NCI-H2029 treated with DMSO at 0.1 percent for 48 hours (cell line): ENCODE measurements around the gene SWSAP1.

Experiments used
- DNase-seq: peaks from one replicate; lab custom pipeline; 2025; lab: John Stamatoyannopoulos, UW

The SWSAP1 gene

DNA sequence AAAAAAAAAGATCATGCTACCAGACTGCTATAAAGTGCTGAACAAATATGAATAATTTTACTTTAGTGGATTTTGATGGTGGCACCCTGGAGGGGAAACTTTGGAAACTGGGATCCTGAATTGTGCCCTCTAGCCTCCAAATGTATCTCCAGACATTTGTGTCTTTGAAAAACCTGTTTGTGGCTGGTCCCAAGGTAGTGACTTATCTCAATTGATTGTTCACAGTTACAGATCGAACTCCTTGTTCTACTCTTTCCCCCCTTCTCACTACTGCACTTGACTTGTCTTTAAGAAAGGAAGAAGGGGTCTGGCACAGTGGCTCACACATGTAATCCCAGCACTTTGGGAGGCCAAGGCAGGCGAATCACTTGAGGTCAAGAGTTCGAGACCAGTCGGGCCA, 34.1 kb downstream of the SWSAP1 start:
- DNase-seq = no peak

DNA sequence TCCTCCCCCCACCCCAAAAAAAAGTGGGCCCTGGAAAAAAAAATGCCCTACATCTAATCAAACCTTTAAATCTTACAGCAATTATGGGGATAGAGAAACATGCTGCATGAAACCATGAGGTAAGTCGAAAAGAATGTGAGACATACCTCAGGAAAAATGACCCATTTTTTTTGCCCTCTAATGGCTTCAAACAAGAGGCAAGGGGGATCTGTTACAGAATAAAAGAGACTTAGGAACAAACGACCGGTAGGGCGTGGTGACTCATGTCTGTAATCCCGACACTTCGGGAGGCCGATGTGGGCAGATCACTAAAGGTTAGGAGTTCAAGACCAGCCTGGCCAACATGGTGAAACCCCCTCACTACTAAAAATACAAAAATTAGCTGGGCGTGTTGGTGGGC, 36.2 kb downstream of the SWSAP1 start:
- DNase-seq = no peak

- DNase-seq = no peak
Observed at GRCh38 chr19:11414544-11414943, 40.1 kb downstream of the SWSAP1 start.

DNA sequence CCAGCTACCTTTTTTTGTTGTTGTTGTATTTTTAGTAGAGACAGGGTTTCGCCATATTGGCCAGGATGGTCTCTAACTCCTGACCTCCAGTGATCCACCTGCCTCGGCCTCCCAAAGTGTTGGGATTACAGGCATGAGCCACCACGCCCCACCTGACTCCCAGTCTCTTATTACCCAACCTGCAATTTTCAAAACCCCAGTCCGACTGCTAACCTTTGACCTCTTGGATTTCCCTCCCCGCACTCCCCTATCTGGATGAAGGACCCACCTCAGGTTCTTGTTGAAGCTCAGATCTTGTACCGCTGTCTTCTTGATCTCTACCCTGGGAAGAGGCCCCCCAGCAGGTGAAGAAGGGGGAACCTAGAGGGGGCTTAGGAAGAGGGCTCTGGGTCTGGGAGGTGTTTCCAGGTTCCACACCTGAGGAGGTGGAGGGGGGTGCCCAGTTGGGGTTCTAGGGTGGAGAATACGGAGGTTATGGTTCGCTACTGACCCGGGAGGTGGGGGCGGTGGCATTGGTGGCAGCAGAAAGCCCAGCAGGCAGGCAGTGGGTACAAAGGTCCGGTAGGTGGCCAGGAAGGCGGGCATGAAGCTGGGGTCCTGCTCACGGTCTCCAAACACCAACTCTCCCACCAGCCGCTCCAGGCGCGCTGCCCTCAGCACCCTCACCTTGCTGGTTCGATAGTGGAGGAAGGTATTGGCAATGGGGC, 42.0 kb downstream of the SWSAP1 start:
- DNase-seq = no peak

- no peak for DNase-seq
Observed at GRCh38 chr19:11418094-11418548, 43.7 kb downstream of the SWSAP1 start.

DNA sequence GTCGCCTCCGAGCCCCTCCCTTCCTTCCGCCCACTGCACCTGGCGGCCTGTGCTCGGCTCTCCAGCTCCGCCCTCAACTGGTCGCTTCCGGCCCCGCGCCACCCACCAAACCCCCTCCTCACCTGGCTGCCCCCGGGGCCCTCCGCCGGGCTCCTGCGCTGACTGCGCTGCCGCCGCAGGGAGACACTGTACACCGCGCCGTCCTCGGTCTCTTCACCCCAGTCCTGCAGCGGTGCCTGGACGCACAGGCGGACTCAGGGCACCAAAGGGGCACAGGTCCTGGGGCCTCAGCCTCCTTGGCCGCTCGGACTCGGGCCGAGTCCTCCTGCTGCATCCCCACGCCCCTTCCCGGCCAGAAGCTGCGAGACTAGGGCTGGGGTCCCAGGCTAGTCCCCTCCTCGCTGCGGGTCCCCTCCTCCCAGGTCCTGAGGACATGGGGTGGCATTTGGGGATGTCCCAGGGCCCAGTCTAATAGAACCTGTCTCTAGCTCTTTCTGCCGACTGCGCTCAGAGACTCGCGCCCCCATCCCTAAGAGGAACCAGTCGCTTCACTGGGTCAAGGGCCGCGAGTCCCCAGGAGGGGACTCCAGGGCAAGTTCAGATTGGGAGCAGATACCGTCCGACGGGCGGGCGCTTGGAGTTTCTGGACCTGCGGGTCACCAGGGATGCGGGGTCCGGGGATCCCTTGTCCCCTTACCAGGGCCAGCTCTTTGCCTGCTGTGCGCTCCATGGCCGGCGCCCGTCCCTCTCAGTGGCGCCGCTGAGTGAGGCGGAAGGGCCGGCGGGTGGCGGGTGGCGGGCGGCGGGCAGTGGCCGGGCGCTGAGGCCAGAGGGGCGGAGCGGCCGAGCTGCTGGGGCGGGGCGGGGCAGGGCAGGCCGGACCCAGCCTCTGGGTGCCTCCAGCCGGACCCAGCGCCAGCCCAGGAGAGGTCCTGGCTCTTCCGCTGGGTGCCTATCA, 44.4 kb downstream of the SWSAP1 start, which contains the start of gene RGL3:
Gene RGL3, minus strand, starts transcription at position 766 of the 958 bp plus-strand sequence. Its CDS starts 36 bp downstream, at position 730.
- peak; percentile 28 for DNase-seq

DNA sequence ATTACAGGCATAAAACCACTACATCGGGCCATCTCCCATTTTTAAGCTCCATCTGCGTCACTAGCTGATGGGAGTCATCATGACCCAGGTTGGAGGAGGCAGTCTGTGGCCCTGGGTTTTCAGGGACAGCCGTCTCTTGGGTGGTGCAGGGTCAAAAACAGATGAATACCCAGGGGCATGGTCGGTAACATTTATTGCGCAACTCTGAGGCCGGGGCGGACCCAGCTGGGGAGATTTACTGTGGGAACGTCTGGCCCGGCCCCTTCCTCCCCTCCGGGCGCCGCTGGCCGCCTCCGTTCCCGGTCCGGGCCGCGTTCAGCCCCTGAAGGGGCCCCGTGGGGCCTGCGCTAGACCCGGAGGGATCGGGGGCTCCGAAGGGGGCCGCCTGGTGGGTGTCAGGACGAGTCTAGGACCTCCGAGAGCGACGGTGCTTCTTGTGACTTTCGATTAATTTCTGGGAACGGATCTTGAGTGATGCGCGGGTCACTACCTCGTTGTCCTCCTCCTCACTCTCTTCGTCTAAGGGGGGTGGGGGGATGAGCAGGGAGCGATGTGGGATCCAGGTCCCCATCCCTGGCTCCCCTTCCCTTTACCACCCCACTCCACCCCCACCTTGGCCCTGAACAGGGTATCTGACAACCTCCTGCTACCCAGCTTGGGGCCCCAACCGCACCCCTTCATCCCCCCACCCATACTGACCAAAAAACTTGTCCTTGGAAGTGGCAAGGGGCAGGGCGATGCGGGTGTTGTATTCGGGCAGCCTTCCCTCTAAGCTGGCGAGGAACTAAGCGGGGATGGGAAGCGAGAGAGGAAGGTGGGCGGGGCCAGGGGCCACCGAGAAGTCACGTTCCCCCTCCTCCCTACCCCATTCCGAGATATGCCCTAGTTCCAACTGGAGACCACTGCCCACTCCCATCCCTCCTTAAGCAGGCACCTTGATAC, 46.2 kb downstream of the SWSAP1 start:
- no peak for DNase-seq

- DNase-seq = no peak
Observed at GRCh38 chr19:11421371-11422098, 47.1 kb downstream of the SWSAP1 start.

GRCh38 chr19:11422163-11423065, 47.9 kb downstream of the SWSAP1 start:
- no peak for DNase-seq

DNA sequence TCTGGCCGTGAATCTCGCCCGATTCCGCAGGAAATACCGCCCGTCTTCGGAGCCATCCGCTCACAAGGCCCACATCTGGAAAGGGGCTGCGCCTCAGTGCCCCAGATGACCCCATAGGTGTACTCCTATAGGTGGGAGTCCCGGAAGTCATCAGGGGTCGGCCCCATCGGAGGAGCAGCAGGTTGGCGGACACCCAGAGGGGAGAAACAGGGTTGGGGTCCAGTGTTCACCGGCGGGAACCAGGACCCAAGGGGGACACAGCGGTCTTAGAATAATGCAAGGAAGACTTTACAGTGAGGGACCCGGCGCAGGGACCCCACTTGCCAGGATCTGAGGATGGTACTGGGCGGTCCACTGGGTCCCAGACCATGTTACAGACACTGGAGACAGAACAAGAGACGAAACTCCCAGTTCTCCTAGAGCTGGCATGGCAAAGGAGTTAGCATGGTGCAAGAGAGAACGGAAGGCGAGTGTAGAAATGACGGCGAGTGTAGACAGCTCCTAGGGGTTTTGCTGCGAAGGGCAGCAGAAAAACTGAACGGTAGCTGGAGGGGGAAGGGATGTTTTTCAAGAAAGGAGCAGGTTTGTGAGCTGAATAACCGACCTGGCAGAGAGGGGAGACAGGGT, 48.8 kb downstream of the SWSAP1 start:
- DNase-seq = no peak

- no peak for DNase-seq
Observed at GRCh38 chr19:11423791-11424181, 49.3 kb downstream of the SWSAP1 start.
